ENCODE measurements around the gene CPNE5. TPM values are rescaled to one million over a fixed set of nuclear protein-coding genes. Genes with fewer than 3 reads are reported as not detected.
A peak's percentile ranks its signal among the peaks of the same experiment; 100 is the strongest.

Gene CPNE5
- 10.9 TPM for total RNA-seq
- long read RNA-seq, partial matches to known transcripts: 2 of 8 reads
- long read RNA-seq, other reads (novel, unspliced or antisense): 5 of 8 reads

DNA sequence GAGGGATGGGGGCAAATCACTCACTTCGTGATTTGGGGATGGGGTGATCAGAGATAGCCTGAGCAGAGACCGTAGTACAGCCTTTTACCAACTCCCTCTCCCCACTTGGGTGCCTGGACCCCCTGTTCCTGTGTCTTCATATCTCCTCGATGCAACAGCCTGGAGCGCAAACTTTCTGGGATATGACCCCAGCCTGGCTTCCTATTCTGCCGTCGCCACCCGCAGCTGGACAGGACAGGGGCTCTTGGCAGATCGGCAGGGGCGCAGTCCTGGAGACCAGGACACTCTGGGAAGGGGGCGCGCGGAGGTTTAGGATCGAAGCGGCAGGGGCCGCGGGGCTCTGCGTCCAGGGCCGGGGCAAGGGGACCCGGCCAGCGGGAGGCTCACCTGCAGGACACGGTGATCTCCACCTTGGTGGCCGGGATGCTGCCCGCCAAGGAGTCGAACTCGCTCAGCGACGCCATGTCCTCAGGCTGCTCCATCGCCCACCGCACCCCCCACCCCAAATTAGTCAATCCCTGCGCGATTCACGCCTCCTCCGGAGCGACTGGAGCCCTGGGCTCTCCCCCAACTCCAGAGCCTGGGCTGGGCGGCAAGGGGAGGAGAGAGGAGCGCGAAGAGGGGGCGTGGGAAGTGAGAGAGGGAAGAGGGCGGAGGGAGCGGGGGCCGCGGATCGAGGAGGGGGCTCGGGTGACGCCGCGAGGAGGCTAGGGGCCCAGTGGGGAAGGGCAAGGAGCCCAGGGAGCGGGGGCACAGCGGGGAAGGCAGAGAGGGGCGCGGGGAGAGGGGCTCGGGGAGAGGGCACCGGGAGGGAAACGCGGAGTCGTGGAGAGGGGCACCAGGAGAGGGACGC lies at the start of gene CPNE5:
Gene CPNE5 (minus strand): TSS at position 549 of the 853 bp plus-strand sequence. CDS start 67 bp downstream, at position 482.
- ATAC-seq: peak; percentile 17
- DNase-seq (ENCODE audit: missing footprints): no peak
- intact Hi-C loops (cut with DNase I): no loop called here

DNA sequence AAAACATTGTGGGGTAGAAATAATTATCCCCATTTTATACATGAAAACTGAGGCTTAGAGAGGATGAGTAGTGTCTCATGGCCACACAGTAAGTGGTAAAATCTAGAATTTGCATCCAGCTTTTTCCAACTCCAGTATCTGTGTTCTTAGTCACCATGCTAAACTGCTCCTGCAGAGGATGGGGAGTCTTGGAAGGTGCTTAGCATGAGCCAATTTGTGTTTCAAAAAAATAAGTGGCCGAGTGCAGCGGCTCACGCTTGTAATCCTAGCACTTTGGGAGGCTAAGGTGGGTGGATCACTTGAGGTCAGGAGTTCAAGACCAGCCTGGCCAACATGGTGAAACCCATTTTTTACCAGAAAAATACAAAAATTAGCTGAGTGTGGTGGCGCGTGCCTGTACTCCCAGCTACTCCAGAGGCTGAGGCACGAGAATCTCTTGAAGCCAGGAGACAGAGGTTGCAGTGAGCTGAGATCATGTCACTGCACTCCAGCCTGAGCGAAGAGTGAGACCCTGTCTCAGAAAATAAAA lies 48.9 kb upstream of the CPNE5 start:
- DNase-seq (ENCODE audit: missing footprints): no peak
- intact Hi-C loops (cut with DNase I): loop anchor here (5.0 to 10.0 kb wide), 2 partner anchors 287 to 324 kb away; partner anchors contain the start of gene PIM1
- no peak for ATAC-seq

DNA sequence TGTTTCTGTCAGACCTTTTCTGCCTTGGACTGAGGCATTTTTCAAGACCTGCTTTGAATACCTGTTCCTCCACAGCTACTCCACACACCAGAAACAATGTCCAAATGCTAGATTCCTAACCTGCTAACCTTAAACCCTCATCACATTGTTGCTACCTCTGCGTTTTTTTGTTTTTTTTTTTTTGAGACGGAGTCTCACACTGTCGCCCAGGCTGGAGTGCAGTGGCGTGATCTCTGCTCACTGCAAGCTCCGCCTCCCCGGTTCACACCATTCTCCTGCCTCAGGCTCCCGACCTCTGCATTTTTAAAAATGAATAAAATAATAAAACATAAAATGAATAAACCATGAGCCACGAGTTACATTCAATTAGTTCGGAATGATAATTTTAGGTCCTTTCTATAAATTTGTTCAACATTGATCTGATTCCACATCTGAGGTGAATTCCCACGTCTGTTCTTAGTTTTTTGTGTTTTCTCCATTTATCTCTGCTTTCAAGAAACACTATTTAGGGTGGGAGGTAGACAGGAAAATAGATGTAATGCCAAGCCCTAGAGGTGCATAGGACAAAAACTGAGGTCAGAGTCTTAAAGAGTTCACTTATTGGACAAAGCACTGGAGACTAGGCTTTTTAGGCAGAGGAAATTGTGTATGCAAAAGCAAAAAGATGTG lies 47.8 kb upstream of the CPNE5 start:
- ATAC-seq (no peak), DNase-seq (ENCODE audit: missing footprints) (no peak)
- intact Hi-C loops (cut with DNase I): loop anchor here (5.0 to 10.0 kb wide), 2 partner anchors 288 to 325 kb away; partner anchors contain the start of gene PIM1

DNA sequence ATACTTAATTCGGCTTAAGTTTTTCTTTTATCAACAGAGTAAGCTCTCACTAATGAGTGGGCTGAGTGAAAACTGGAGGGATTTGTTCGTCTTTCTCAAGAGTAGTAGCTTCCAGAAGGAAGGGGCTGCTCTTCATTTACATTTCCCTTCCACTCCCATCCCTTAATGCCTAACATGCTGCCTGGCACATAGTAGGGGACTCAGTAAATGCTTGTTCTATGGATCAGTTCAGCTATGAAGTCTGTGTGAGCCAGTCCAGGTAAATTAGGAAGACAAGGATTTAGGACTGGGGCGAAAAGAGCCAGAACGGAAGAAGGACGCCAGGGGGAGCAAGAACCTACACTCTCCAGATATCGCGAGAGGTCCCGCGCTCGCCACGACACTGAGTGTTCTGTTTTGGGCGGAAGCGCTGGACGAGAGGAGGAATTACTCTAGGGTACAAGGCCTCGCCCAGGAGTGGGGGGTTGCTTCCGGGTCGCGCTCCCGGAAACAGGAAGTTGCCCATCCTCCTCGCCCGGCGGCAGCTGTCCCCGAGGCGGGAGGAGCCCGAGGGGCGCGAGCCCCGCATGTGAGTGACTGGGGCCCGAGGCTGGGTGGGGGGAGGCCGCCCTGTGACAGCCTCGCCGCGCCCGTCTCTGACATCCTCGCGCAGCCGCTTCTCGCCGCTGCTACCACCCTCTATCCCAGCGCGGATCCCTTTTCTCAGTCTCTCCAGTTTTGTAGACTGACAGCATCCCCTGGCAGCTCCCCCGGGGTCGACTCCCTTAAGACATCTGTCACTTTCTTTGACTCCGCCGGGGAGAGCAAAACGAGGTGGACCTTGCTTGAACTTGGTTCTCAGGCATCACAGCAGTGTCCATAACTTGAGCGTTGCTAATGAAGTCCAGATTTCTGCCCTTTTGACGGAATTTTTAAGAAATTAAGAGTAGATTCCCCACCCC lies 46.5 kb upstream of the CPNE5 start, which contains the start of gene C6orf89:
Gene C6orf89 (plus strand): TSS at position 492 of the 941 bp plus-strand sequence. CDS start 13,493 bp downstream, outside the sequence.
- intact Hi-C loops (cut with DNase I): loop anchor here (1.0 to 10.0 kb wide), 4 partner anchors 94 to 327 kb away; partner anchors contain the start of gene PIM1
- DNase-seq (ENCODE audit: missing footprints) (peak; percentile 99), ATAC-seq (peak; percentile 99)

DNA sequence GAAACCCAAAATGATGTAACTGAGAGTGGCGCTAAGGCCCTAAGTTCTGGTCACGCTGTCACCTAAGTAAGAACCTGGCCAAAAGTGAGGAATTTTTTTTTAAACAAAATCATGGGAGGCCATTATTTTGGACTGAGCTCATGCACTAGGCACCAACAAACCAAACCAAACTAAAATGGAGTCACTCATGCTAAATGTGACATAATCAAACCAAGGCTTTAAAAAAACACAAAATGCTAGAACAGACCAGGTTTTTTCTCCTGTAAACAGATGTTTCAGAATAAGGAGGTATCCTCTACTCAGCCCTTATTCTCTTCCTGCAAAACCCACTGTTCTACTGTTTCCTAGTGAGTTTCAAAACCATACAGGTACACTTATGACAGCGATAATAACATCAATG lies 45.4 kb upstream of the CPNE5 start:
- ATAC-seq (no peak), DNase-seq (ENCODE audit: missing footprints) (no peak)
- intact Hi-C loops (cut with DNase I): loop anchor here (1.0 to 10.0 kb wide), 4 partner anchors 95 to 328 kb away; partner anchors contain the start of gene PIM1

DNA sequence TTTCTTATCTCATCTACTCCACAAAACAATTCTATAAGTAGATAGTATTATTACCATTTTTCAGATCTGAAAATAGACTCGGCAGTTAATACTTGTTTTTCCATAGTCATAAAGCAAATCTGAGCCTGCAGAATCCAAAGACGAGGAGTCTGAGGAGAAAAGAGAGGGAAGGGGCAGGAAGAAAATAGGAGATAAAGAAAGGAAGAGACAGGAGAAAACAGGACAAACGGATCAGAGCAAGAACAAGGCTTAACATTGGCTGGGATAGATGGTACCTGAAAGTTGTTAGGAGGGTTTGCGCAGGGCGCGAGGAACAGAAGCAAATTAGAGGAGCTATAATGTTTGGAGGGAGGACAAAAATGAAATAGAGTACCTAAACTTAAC lies 36.0 kb upstream of the CPNE5 start:
- no peak for ATAC-seq
- DNase-seq (ENCODE audit: missing footprints): no peak
- intact Hi-C loops (cut with DNase I): no loop called here

DNA sequence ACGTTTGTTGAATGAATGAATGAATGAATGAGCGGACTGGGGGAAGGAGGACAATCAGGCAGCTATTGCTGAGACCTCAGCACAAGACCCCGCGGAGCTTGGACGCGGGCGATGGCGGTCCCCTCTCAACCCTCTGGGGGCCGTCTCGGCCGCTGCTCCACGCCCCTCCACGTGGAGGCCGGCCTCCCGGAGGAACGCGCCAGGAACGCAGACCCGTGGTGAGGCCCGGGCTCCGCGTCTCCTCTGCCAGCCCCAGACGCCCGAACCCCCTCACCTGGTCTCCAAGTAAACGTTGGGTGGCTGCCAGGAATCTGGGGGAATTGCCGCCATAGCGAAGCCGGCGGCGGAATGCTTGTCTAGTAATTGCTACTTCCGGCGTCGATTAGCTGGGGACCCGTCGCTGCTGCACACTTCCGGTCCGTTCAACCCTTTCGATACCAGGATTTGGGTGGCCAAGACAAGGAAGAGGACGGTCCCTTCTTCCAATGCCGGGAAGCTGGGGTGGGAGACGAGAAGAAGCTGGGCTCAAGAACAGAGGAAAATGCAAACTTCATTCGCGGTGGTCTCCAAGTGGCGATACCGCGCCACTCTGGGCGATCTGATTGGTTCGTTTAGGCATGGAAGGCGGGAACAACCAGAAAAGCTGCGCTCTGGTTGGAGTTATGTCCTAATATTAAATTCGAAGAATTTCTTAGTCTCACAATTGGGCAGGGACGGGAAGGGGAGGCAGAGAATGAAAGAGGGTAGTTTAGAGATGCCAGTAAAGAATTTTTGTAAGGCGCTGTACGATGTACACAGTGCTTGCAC lies 35.4 kb upstream of the CPNE5 start, which contains the start of gene PPIL1:
Gene PPIL1 (minus strand): TSS at position 361 of the 807 bp plus-strand sequence. CDS start 31 bp downstream, at position 330.
- peak; percentile 91 for DNase-seq (ENCODE audit: missing footprints)
- intact Hi-C loops (cut with DNase I): no loop called here
- ATAC-seq: peak; percentile 87

DNA sequence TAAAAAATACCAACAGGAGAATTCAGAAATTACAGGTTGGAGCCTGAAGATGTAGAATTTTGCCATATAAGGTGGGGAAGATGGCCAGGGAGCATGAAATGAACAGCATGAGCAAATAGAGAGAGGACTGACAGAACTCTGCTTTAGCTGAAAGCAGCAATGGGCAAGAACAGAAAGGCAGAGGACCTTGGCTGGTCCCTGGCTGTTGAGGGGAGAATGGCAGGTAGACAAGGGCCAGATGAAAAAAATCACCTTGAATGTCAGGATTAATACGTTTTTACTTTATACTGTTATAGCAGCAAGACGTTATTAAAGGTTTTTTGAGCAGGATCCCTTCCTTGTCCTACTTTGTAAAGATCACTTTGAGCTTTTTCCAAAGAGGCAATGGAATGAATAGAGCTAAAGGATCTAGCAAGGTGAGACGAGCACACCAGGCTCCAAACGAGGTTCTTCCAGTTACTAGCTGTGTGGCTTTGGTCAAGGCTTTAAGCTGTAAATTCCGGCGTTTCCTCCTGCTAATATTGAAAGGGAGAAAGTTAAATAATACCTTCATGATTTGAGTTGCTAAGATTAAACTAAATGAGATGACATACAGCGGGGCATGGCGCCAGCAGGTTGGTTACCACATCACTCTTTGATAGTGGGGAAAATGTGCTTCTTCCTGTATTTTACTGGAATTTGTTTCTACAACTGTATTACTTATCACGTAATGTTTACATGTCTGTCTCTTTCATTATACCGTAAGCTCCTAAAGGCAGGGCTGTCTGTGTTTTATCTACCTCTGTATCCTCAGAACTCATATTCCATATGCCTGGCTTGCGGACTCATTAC lies 34.6 kb upstream of the CPNE5 start:
- intact Hi-C loops (cut with DNase I): no loop called here
- DNase-seq (ENCODE audit: missing footprints): no peak
- no peak for ATAC-seq

DNA sequence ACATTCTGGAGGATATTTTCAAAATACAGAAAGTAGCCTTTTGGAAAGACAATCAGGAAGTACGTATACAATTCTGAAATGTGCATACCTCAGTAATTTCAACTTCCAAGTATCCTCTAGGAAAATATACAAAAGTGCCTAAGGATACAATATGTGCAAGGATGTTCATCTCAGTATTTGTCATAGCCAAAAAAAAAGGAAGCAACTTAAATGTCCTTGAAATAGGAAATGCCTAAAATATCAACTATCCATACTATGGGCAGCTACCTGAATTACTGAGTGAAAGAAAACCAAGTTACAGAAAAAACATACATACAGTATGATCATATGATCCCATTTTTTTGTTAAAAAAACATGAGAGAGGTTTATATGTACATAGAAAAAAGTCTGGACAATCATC lies 33.9 kb upstream of the CPNE5 start:
- intact Hi-C loops (cut with DNase I): no loop called here
- DNase-seq (ENCODE audit: missing footprints): no peak
- ATAC-seq: no peak

DNA sequence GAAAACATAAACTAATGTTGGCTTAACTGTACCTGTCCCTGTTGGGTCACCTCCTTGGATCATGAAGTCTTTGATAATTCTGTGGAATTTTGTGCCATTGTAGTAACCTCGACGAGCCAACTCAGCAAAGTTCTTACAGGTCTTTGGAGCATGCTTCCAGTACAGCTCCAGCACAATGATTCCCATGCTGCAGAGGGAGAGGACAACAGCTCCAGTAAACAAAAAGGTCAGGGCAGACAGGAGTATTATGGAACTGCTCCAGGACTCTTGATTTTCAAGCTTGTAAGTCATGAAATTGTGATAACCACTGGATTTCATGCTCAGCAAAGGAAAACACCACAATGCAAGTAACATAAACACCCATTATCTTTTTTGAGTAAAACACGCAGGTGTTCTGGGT lies 32.4 kb upstream of the CPNE5 start:
- intact Hi-C loops (cut with DNase I): loop anchor here (2.0 kb wide), 1 partner anchor 31 kb away; no protein-coding TSS in a partner anchor

DNA sequence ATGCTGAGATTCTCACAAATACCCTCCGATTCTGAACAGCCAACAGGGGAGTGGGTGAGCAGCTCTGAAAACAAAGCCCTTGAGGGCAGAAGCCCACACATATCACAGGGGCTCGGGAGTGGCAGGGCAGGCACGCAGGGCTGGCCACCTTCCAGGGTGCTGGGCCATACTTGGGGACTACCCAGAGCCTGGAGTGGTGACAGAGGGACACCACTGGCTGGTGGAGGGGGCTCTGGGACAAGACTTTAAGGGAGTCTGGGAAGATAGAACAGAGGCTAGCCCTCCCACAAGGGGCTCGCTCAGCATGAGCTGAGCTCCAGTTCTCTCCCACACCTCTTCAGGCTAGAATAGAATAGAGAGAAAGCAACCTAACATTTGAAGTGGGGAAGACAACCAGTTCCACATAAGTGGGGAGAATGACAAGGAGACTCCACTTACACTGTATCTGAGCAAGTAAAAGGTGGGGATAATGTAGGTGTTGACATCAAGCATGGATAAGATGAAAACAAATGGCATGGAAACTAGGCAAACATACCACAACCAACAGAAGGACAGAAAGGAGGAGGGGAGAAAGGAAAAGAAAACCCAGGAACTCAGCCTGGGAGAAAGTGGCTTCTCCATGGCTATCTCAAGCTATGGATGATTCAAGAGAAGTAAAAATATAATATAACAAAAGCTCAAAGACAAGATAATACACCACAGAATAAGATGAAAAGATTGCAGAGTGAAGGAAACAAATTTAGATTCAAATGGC lies 28.4 kb upstream of the CPNE5 start:
- DNase-seq (ENCODE audit: missing footprints) (peak; percentile 73), ATAC-seq (peak; percentile 90)
- intact Hi-C loops (cut with DNase I): loop anchor here (1.0 kb wide), 1 partner anchor 18 kb away; no protein-coding TSS in a partner anchor

More for the DNA sequence above, 32.4 kb upstream of the CPNE5 start:
- ATAC-seq (no peak), DNase-seq (ENCODE audit: missing footprints) (no peak)

DNA sequence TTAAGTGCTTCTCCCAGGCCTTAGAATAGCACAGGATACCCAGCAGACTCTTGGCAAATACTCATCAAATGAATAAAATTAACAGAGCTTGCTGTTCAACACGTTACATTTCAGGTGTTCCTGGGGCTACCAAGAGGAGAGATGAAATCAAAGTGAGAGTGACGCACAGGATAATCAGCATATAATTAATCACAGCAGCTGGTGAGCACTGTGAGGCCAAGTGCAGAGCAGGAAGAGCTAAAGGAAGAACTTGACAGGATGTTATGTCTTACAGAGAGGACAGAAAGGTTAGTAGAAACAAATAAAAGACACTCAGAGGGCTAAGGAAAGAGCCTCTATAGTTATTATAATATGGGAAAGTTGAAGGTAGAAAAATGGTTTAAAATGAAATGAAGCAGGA lies 26.6 kb upstream of the CPNE5 start:
- intact Hi-C loops (cut with DNase I): no loop called here
- DNase-seq (ENCODE audit: missing footprints): no peak
- ATAC-seq: no peak

DNA sequence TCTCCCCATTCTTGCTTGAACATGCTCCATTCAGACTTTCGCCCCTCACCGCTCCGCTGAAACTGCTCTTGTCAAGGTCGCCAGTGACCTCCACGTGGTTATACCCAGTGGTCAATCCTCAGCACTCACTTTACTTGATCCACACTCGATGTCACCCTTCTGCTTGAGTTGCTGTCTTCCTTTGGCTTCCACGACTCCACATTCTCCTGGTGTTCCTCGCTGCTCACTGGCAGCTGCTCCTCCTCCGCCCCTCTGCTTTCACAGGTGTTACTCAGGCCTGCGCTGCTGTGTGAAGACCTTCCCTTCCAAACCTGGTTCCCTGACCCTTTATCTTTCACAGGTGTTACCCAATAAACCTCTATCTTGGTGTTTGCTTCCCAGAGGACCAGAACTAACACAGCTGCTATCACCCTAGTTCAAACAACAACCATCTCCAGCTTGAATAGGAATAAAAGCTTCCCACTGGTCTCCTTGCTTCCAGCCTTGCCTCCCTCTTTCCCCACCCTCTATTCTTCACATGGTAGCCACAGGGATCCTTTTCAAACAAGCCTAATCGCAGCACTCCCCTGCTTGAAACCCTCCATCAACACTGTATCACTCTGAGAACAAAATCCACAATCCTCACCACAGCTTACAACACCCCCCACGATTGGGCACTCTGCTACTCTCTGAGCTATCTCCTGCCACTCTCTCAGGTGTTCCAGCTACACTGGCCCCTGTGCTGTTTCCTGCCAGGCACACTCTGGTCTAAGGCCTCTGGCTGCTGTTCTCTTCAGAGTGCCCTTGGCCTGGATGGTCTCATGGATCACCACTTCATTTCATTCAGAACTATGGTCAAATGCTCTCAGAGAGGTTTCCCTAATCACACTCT lies 24.7 kb upstream of the CPNE5 start:
- intact Hi-C loops (cut with DNase I): no loop called here
- DNase-seq (ENCODE audit: missing footprints) (no peak), ATAC-seq (peak; percentile 28)

DNA sequence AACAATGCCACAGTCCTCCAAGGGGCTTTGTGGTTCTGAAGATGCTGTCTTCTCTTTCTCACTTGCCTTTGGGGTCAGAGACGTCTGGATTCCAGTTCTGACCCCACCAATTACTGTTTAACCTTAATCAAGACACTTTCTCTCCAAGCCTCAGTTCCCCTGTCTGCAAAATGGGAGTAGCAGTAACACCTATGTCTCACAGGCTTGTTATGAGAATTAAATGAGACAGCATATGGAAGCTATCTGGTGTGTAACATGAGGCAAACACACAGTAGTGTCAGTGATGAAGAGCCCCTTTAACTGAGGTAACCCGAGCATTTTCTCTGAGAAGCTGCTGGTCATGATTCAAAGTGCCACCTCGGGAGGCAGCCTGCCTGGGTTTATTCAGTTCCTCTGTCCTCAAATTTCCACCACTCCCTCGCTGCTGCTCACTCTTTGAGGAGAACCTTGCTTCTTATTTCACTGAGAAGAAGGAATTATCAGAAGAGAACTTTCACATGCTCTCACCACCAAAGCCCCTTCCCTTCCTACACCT lies 23.7 kb upstream of the CPNE5 start:
- DNase-seq (ENCODE audit: missing footprints): no peak
- ATAC-seq: no peak
- intact Hi-C loops (cut with DNase I): no loop called here
